NOMO-1 treated with DMSO at 0.1 percent for 48 hours (cell line): Measurements from ENCODE around the gene BLMH.
A peak's percentile ranks its signal among the peaks of the same experiment; 100 is the strongest.

Experiments
- DNase-seq: peaks from one replicate; lab custom pipeline; 2025; ENCODE audit not compliant: unreplicated experiment; lab: John Stamatoyannopoulos, UW

The BLMH gene

GRCh38 chr17:30308406-30308805 is 16.7 kb upstream of the BLMH start:
- DNase-seq = no peak

- no peak for DNase-seq
Measured at GRCh38 chr17:30304778-30305177, 13.0 kb upstream of the BLMH start.

- no peak for DNase-seq
Measured at GRCh38 chr17:30302241-30302640, 10.5 kb upstream of the BLMH start.

GRCh38 chr17:30300818-30301217 is 9.1 kb upstream of the BLMH start:
- peak; percentile 36 for DNase-seq

GRCh38 chr17:30299000-30299399 is 7.3 kb upstream of the BLMH start:
- DNase-seq = no peak

GRCh38 chr17:30297715-30298114 is 6.0 kb upstream of the BLMH start:
- DNase-seq = no peak

GRCh38 chr17:30296499-30297080 is 4.8 kb upstream of the BLMH start:
- no peak for DNase-seq

- peak; percentile 22 for DNase-seq
Measured at GRCh38 chr17:30292286-30292858, 628 bp upstream of the BLMH start.

GRCh38 chr17:30290696-30291542 is 825 bp downstream of the BLMH start:
- DNase-seq = peak; percentile 22

GRCh38 chr17:30290077-30290476 is 1.7 kb downstream of the BLMH start:
- no peak for DNase-seq

- no peak for DNase-seq
Measured at GRCh38 chr17:30279156-30279555, 12.6 kb downstream of the BLMH start.

- DNase-seq = peak; percentile 41
Measured at GRCh38 chr17:30278032-30278431, 13.7 kb downstream of the BLMH start.

- DNase-seq = no peak
Measured at GRCh38 chr17:30275911-30276310, 15.8 kb downstream of the BLMH start.

GRCh38 chr17:30274887-30275286 is 16.9 kb downstream of the BLMH start:
- DNase-seq = no peak

- no peak for DNase-seq
Measured at GRCh38 chr17:30273373-30273772, 18.4 kb downstream of the BLMH start.

GRCh38 chr17:30271102-30271501 is 20.6 kb downstream of the BLMH start:
- no peak for DNase-seq

- no peak for DNase-seq
Measured at GRCh38 chr17:30267625-30268024, 24.1 kb downstream of the BLMH start.

- no peak for DNase-seq
Measured at GRCh38 chr17:30263552-30264333, 28.0 kb downstream of the BLMH start.

- DNase-seq = no peak
Measured at GRCh38 chr17:30256756-30257506, 34.8 kb downstream of the BLMH start.

- DNase-seq = no peak
Measured at GRCh38 chr17:30254150-30254549, 37.6 kb downstream of the BLMH start.

GRCh38 chr17:30253312-30253711 is 38.4 kb downstream of the BLMH start:
- no peak for DNase-seq
